Nephron (organoid): ENCODE measurements around the gene POU4F1.

Experiments
- H3K27ac Mint-ChIP-seq, 3 experiments: 2 replicates each; pipeline ENCODE4 v1.8.0; 2020; ENCODE audit warnings: mixed read lengths in 3 of 3, mild to moderate bottlenecking in 2 of 3, moderate library complexity in 1 of 3
- H3K27me3 Mint-ChIP-seq: 2 replicates; pipeline ENCODE4 v1.8.0; 2021; ENCODE audit warnings: low read depth, mild to moderate bottlenecking, moderate library complexity, mixed read lengths
- H3K36me3 Mint-ChIP-seq: 2 replicates; pipeline ENCODE4 v1.8.0; 2020; ENCODE audit warnings: low read depth, mixed read lengths
- H3K4me1 Mint-ChIP-seq: 2 replicates; pipeline ENCODE4 v1.8.0; 2020; ENCODE audit warnings: mixed read lengths
- H3K4me3 Mint-ChIP-seq, 3 experiments: 2 replicates each; pipeline ENCODE4 v1.8.0; 2020; ENCODE audit warnings: mild to moderate bottlenecking in 3 of 3, mixed read lengths in 3 of 3, moderate library complexity in 2 of 3
- H3K9me3 Mint-ChIP-seq: 2 replicates; pipeline ENCODE4 v1.8.0; 2020; ENCODE audit warnings: mixed read lengths
- TF ChIP-seq, protein P1 (sequence below), 3 experiments: fragments of 200-600 bp; sonication (generic); IDR thresholded peaks; one replicate each; pipeline ENCODE4 v1.5.0; 2021; ENCODE audit warnings: antibody characterized with exemption in 3 of 3; ENCODE audit not compliant: unreplicated experiment in 3 of 3

Gene POU4F1

DNA sequence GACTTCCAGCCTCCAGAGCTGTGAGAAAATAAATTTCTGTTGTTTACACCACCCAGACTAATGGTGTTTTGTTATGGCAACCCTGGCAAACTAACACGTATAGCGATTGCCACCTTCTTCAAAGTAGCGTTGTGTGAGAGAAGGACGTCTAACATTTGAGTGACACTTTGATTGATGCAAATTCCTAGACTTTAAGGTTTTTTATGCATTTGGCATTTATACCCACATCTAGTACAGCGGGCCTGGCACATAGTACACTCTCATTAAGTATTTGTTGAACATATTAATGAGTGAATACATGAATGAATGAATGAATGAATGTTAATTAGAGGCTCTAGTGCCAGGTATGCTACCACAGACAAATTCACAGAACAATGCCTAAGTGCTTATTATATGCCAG is 36.7 kb downstream of the POU4F1 start:
- H3K27ac Mint-ChIP-seq, result no peak overlapping the region
- TF ChIP-seq, protein P1, sequence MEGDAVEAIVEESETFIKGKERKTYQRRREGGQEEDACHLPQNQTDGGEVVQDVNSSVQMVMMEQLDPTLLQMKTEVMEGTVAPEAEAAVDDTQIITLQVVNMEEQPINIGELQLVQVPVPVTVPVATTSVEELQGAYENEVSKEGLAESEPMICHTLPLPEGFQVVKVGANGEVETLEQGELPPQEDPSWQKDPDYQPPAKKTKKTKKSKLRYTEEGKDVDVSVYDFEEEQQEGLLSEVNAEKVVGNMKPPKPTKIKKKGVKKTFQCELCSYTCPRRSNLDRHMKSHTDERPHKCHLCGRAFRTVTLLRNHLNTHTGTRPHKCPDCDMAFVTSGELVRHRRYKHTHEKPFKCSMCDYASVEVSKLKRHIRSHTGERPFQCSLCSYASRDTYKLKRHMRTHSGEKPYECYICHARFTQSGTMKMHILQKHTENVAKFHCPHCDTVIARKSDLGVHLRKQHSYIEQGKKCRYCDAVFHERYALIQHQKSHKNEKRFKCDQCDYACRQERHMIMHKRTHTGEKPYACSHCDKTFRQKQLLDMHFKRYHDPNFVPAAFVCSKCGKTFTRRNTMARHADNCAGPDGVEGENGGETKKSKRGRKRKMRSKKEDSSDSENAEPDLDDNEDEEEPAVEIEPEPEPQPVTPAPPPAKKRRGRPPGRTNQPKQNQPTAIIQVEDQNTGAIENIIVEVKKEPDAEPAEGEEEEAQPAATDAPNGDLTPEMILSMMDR (IDR thresholded peaks at IDR 0.05; ENCODE audit: unreplicated experiment in 3 of 3), result no peak
- no peaks in the 10 kb centered on the region for H3K36me3 Mint-ChIP-seq
- H3K4me3 Mint-ChIP-seq, result no peak overlapping the region
- H3K4me1 Mint-ChIP-seq, result no peaks in the 10 kb centered on the region
- no peaks in the 10 kb centered on the region for H3K9me3 Mint-ChIP-seq
- H3K27me3 Mint-ChIP-seq, result peaks cover 5% of the 10 kb centered on the region

DNA sequence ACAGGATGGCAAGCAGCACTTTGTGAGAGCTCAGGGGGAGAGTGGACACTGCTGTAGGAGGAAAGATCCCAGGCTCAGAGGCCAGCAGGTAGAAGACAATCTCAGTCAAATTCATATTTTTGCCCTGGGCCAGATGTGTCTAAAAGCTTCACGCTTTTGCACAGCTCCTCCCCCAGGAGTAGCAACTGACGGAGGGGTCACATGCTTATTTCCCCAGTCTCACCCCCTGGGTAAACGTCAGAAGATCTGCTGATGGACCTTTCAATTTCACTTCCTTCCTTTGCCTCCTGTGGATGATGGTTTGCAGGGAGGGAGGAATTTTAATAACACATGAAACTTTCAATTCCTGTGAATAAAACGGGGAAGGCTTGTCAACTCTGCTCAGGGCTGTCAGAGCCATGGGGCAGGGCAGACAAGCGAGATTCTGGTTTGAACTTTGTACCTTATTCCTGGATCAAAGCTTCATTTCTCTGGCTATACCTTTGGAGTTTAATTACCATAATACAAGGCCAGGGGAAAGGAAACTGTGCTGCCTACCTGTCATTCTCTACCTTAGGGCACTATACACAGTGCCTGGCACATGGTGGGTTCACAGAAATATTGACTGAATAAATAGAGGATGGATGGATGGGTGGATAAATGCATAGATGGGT is 41.0 kb downstream of the POU4F1 start:
- Mint-ChIP-seq H3K4me3 (no peak overlapping the region), H3K27ac (no peak overlapping the region), H3K4me1 (no peaks in the 10 kb centered on the region), H3K27me3 (peaks cover 15% of the 10 kb centered on the region), H3K36me3 (no peaks in the 10 kb centered on the region), H3K9me3 (no peaks in the 10 kb centered on the region)
- TF ChIP-seq, protein P1 (IDR thresholded peaks at IDR 0.05; ENCODE audit: unreplicated experiment in 3 of 3), result no peak
